ENCODE results near the gene TENM3. TPM values are rescaled to one million over a fixed set of nuclear protein-coding genes. Genes with fewer than 3 reads are reported as not detected.

Gene TENM3
- total and polyA plus RNA-seq, 9 donors: 11.0 to 32.9 (median 23.2) TPM

DNA sequence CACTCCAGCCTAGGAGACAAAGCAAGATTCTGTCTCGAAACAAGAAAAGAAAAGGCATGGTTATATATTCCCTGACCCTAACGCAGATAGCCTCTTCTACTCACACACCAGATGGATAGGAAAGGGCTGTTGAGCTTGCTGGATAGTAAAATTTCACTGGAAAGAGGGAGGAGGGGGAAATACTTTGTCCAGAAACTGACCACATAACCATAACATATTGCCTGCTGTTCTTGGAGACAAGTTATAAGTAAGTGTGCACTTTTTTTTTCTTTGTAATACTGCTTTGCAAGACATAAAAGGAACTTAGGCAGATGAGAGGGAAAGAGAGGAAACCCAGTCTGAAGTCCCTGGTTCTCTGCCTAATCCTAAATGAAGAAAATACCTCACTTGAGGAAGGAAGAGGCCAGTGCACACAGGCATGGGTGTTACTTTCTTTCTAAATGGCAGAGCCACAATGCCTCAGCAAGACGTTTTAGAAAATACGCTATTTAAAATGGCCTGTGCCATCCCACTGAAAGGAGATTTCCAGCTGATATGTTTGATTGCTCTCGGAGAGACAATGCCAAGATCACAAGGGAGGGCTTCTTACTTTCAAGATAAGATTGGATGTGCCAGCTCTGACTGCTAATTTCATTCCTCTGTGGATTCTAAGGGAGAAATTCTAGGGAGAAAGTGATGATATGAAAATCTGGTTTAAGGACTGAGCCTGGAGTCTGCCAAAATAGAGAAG lies 533.3 kb downstream of the TENM3 start:
- H3K4me3 ChIP-seq (ENCODE audit: low read length): no peak overlapping the region
- 63% methylated on average over 3 of the region's 5 CpGs for WGBS (ENCODE audit: insufficient coverage)

DNA sequence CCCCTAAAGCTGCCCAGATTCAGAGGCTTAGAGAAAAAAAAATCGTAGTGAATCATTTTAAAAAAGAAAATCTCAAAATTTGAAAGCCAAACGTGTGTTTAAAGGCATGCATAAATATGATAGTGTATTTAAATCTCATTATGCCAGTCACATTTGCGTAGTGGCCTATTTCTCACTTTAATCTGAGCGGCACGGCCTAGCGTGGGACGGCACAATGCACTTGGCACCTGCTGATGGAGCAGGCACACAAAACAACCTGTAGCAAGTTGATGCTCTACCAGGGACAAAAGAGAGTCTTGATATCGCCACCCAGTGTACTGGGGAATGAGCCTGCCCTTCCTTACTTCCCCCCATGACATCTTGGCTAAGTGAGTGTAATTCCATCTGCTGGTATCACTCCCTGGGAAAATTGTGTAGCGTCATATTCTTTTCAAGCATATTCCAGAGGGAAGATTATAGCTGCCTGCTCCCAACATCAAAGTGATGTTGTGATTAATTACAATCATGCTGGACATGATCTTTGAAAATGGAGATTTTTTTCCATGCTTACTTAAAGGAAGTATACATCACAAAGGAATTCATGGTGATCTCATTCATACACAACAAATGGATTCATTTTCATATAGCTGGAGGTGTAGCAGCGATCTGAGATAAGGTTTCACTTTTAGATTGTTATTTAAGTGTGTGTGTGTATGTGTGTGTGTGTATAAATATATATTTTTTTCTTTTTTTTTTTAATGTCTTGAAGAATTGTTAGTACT lies 535.2 kb downstream of the TENM3 start:
- DNase-seq: peak; percentile 22

More for the DNA sequence above, 533.3 kb downstream of the TENM3 start:
- Histone ChIP-seq H3K27me3 (ENCODE audit: control insufficient read depth, insufficient read depth, low read length) (no peaks in the 10 kb centered on the region), H3K36me3 (ENCODE audit: control insufficient read depth, insufficient read depth, low read length) (peaks cover 11% of the 10 kb centered on the region), H3K4me1 (ENCODE audit: control insufficient read depth, insufficient read depth, low read length) (no peaks in the 10 kb centered on the region), H3K9me3 (replicated peaks; ENCODE audit: control insufficient read depth, low read depth, low read length) (no peaks in the 10 kb centered on the region), H3K27ac (ENCODE audit: low read length) (no peak overlapping the region)
- DNase-seq: no peak

DNA sequence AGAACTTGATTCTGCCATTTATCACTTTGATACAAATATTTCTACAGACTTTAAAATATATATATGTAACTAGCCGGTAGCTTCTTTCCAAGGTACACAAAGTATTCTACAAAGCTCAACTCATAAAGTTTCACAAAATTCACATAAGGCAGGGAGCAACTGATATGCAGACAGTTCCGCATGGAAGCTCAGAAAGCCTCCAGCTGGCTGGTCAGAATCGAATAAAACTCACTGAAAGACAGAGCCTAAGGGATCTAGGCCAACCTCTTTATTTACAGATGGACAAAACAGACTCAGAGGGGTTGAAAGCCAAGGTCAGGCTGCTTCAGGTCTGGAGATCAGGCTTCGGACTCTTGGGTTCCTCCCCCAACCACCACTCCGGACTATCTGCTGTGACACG lies 543.8 kb downstream of the TENM3 start:
- Histone ChIP-seq H3K36me3 (ENCODE audit: control insufficient read depth, insufficient read depth, low read length) (peaks cover 16% of the 10 kb centered on the region), H3K4me3 (ENCODE audit: low read length) (no peak overlapping the region), H3K27me3 (ENCODE audit: control insufficient read depth, insufficient read depth, low read length) (no peaks in the 10 kb centered on the region), H3K27ac (ENCODE audit: low read length) (no peak overlapping the region), H3K9me3 (replicated peaks; ENCODE audit: control insufficient read depth, low read depth, low read length) (no peaks in the 10 kb centered on the region), H3K4me1 (ENCODE audit: control insufficient read depth, insufficient read depth, low read length) (no peaks in the 10 kb centered on the region)
- 57% methylated on average over 2 of the region's 6 CpGs for WGBS (ENCODE audit: insufficient coverage)
- no peak for DNase-seq

More for the DNA sequence above, 535.2 kb downstream of the TENM3 start:
- Histone ChIP-seq H3K27ac (ENCODE audit: low read length) (no peak overlapping the region), H3K27me3 (ENCODE audit: control insufficient read depth, insufficient read depth, low read length) (no peaks in the 10 kb centered on the region), H3K4me1 (ENCODE audit: control insufficient read depth, insufficient read depth, low read length) (no peaks in the 10 kb centered on the region), H3K36me3 (ENCODE audit: control insufficient read depth, insufficient read depth, low read length) (peaks cover 10% of the 10 kb centered on the region), H3K4me3 (ENCODE audit: low read length) (no peak overlapping the region), H3K9me3 (replicated peaks; ENCODE audit: control insufficient read depth, low read depth, low read length) (no peaks in the 10 kb centered on the region)
- WGBS (ENCODE audit: insufficient coverage): 95% methylated on average over 5 of the region's 10 CpGs

DNA sequence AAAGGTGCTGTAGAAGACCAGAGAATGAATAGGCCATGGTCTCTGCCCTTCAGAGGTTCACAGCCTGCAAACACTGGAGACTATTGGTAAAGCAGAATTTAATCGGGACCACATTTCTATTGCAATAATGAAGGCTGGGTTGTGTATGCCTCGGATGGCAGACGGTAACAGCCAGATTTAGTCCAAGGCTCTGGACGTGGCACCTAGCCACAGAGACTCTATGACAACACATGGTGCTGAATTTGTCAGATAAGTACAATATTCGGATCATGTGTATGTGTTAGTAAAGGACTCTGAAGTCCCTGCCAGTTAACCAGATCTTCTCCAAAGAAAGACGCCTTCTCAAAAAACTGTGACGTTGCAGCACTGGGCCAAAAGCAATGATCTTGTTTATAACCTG lies 545.0 kb downstream of the TENM3 start:
- Histone ChIP-seq H3K36me3 (ENCODE audit: control insufficient read depth, insufficient read depth, low read length) (peaks cover 26% of the 10 kb centered on the region), H3K27me3 (ENCODE audit: control insufficient read depth, insufficient read depth, low read length) (no peaks in the 10 kb centered on the region), H3K4me1 (ENCODE audit: control insufficient read depth, insufficient read depth, low read length) (no peaks in the 10 kb centered on the region), H3K4me3 (ENCODE audit: low read length) (no peak overlapping the region), H3K27ac (ENCODE audit: low read length) (no peak overlapping the region), H3K9me3 (replicated peaks; ENCODE audit: control insufficient read depth, low read depth, low read length) (no peaks in the 10 kb centered on the region)
- DNase-seq: no peak
- no CpG with 5 or more reads among the region's 7 CpGs for WGBS (ENCODE audit: insufficient coverage)

DNA sequence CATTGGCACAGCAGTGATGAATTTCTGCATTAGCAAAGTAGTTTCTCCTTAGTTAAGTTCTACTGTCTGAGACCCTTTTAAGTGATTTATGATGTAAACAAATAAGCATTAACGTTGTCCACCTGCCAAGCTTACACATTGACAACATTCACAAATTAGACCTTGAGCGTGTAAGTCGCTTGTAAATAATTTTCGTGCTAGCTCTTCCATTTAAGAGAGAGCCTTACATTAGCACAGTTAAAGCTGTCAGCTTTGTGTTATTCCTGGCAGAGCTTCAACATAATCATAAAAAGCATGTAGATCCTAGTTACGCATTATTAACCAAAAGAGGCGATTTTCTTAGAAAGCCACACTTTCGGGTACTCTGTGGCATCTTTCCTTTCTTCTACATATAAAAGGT lies 546.3 kb downstream of the TENM3 start:
- Histone ChIP-seq H3K4me3 (ENCODE audit: low read length) (no peak overlapping the region), H3K27me3 (ENCODE audit: control insufficient read depth, insufficient read depth, low read length) (no peaks in the 10 kb centered on the region), H3K27ac (ENCODE audit: low read length) (no peak overlapping the region), H3K4me1 (ENCODE audit: control insufficient read depth, insufficient read depth, low read length) (no peaks in the 10 kb centered on the region), H3K36me3 (ENCODE audit: control insufficient read depth, insufficient read depth, low read length) (peaks cover 28% of the 10 kb centered on the region), H3K9me3 (replicated peaks; ENCODE audit: control insufficient read depth, low read depth, low read length) (no peaks in the 10 kb centered on the region)
- 75% methylated on average over 3 of the region's 7 CpGs for WGBS (ENCODE audit: insufficient coverage)
- DNase-seq: no peak

DNA sequence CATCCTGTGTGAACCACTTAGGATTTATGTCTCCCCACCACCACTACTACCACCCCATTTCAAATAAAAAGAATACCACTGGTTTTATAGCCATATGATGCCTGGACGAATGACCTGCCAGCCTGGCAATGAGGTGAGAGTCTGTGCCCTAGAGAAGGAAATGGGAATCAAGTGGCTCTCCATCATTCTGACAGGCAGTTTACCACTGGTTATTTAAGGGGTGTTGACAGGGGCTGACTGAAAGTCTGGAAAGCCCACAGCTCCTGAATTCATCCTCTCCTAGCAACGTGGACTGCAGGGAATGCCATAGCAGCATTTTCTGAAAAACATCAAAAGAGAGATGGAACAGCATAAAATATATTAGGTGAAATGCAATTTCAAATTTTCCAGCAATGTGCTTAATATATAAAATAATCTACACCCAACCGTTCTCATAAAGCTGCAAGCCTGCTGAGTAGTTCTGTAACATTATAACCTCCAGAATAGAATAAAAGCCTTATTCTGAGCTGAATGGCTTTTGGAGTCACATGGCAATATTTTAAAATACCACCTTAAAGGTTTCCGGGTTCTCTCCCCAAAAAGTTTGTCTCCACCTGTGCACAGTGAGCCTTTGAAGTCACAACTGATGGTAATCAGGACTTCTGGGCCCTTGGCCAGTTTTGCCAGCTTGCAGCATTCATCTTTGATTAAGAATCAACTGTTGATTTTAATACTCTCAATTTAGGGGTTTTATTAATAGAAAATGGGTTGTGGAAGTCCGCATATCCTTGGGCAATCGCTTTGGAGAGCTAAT lies 552.4 kb downstream of the TENM3 start:
- Histone ChIP-seq H3K36me3 (ENCODE audit: control insufficient read depth, insufficient read depth, low read length) (peaks cover 35% of the 10 kb centered on the region), H3K4me1 (ENCODE audit: control insufficient read depth, insufficient read depth, low read length) (no peaks in the 10 kb centered on the region), H3K9me3 (replicated peaks; ENCODE audit: control insufficient read depth, low read depth, low read length) (peaks cover 8% of the 10 kb centered on the region), H3K4me3 (ENCODE audit: low read length) (no peak overlapping the region), H3K27me3 (ENCODE audit: control insufficient read depth, insufficient read depth, low read length) (no peaks in the 10 kb centered on the region), H3K27ac (ENCODE audit: low read length) (no peak overlapping the region)
- DNase-seq: no peak
- 75% methylated on average over 2 of the region's 6 CpGs for WGBS (ENCODE audit: insufficient coverage)

DNA sequence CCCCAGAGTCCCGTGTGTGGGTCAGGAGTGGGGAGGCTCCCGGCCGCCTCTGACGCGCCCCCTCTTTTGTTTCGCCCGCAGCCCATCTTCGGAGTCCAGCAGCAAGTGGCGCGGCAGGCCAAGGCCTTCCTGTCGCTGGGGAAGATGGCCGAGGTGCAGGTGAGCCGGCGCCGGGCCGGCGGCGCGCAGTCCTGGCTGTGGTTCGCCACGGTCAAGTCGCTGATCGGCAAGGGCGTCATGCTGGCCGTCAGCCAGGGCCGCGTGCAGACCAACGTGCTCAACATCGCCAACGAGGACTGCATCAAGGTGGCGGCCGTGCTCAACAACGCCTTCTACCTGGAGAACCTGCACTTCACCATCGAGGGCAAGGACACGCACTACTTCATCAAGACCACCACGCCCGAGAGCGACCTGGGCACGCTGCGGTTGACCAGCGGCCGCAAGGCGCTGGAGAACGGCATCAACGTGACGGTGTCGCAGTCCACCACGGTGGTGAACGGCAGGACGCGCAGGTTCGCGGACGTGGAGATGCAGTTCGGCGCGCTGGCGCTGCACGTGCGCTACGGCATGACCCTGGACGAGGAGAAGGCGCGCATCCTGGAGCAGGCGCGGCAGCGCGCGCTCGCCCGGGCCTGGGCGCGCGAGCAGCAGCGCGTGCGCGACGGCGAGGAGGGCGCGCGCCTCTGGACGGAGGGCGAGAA lies 556.5 kb downstream of the TENM3 start:
- Histone ChIP-seq H3K27me3 (ENCODE audit: control insufficient read depth, insufficient read depth, low read length) (no peaks in the 10 kb centered on the region), H3K36me3 (ENCODE audit: control insufficient read depth, insufficient read depth, low read length) (peaks cover 17% of the 10 kb centered on the region), H3K4me1 (ENCODE audit: control insufficient read depth, insufficient read depth, low read length) (no peaks in the 10 kb centered on the region), H3K9me3 (replicated peaks; ENCODE audit: control insufficient read depth, low read depth, low read length) (peaks cover 7% of the 10 kb centered on the region), H3K27ac (ENCODE audit: low read length) (no peak overlapping the region), H3K4me3 (ENCODE audit: low read length) (no peak overlapping the region)
- 94% methylated on average over 84 of the region's 85 CpGs for WGBS (ENCODE audit: insufficient coverage)
- DNase-seq: no peak

DNA sequence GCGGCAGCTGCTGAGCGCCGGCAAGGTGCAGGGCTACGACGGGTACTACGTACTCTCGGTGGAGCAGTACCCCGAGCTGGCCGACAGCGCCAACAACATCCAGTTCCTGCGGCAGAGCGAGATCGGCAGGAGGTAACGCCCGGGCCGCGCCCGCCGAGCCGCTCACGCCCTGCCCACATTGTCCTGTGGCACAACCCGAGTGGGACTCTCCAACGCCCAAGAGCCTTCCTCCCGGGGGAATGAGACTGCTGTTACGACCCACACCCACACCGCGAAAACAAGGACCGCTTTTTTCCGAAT lies 557.0 kb downstream of the TENM3 start:
- WGBS (ENCODE audit: insufficient coverage): 90% methylated on average over 29 of the region's 29 CpGs
- H3K4me3 ChIP-seq (ENCODE audit: low read length): no peak overlapping the region

DNA sequence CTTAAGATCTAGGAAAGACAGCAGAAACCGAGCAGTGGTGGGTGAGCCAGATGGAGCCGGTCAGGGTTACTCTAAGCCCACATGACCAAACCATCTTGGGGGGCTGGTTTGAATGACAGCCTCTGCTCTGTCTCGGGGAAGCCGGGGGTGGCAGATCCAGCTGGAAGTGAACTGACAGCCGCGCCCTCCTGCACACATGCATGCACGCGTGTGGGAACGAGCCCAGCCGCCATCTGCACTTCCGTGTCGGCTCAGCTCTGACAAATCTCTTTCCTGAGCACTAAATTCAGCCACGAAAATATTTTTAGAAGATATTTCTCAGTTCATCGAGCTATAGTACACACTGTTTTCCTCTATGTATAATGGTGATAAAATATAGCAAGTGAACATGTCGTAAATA lies 558.4 kb downstream of the TENM3 start:
- 60% methylated on average over 1 of the region's 15 CpGs for WGBS (ENCODE audit: insufficient coverage)
- Histone ChIP-seq H3K9me3 (replicated peaks; ENCODE audit: control insufficient read depth, low read depth, low read length) (peaks cover 6% of the 10 kb centered on the region), H3K27ac (ENCODE audit: low read length) (no peak overlapping the region), H3K4me1 (ENCODE audit: control insufficient read depth, insufficient read depth, low read length) (peaks cover 3% of the 10 kb centered on the region), H3K36me3 (ENCODE audit: control insufficient read depth, insufficient read depth, low read length) (peaks cover 16% of the 10 kb centered on the region), H3K27me3 (ENCODE audit: control insufficient read depth, insufficient read depth, low read length) (peaks cover 6% of the 10 kb centered on the region), H3K4me3 (ENCODE audit: low read length) (no peak overlapping the region)
- DNase-seq: no peak

More for the DNA sequence above, 557.0 kb downstream of the TENM3 start:
- Histone ChIP-seq H3K9me3 (replicated peaks; ENCODE audit: control insufficient read depth, low read depth, low read length) (peaks cover 6% of the 10 kb centered on the region), H3K27ac (ENCODE audit: low read length) (no peak overlapping the region), H3K27me3 (ENCODE audit: control insufficient read depth, insufficient read depth, low read length) (no peaks in the 10 kb centered on the region), H3K36me3 (ENCODE audit: control insufficient read depth, insufficient read depth, low read length) (peaks cover 16% of the 10 kb centered on the region), H3K4me1 (ENCODE audit: control insufficient read depth, insufficient read depth, low read length) (no peaks in the 10 kb centered on the region)
- DNase-seq: no peak

DNA sequence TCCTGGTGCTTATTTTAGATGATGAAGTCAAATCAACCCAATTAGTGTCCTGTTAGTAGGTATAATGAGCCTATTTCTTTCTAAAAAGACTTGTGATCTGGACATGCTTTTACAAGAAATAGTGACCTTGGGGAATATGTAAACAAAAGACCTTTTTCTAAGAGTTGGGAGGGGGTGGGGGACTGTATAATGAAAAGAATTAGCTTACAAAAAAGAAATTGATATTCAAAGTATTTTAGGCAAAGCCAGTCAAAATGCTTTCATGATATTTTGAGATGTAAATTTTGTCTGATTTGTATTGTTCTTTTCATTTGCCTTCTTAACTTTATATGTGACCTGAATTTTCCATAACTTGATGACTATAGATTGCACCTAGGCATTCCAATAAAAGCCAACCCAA lies 559.4 kb downstream of the TENM3 start:
- peaks cover 6% of the 10 kb centered on the region for H3K27me3 ChIP-seq (ENCODE audit: control insufficient read depth, insufficient read depth, low read length)
- DNase-seq: no peak
- H3K4me3 ChIP-seq (ENCODE audit: low read length): no peak overlapping the region
- H3K9me3 ChIP-seq (replicated peaks; ENCODE audit: control insufficient read depth, low read depth, low read length): peaks cover 6% of the 10 kb centered on the region
- peaks cover 16% of the 10 kb centered on the region for H3K36me3 ChIP-seq (ENCODE audit: control insufficient read depth, insufficient read depth, low read length)
- no peak overlapping the region for H3K27ac ChIP-seq (ENCODE audit: low read length)
- H3K4me1 ChIP-seq (ENCODE audit: control insufficient read depth, insufficient read depth, low read length): peaks cover 8% of the 10 kb centered on the region

Measured in muscle of leg (tissue), 11 donors.